ENCODE results near the gene ENOX1.

DNA sequence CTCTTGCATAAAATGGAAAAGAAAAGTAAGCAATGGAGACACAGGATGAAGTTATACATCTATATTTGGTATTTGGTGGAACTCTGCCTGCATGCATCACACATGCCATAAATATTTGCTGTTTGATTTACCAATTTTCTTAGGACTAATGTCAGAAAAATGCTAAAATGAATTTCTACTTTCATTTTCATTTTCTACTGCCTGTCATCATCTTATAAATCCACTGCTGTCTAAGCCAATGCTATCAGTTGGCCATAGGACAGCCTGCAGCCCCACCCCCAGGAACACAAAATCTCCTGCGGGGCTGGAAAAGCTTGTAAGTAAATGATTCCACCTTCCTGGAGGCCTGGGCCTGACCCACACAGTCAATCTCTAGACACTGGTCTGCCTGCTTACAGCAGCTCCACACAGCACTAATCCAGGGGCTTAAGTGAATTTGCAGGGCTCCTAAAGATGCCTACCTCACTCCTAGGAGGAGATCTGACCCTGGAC, 122.0 kb downstream of the ENOX1 start:
- TF ChIP-seq GLIS1 (tag by site-specific recombination; IDR thresholded peaks at IDR 0.05) = peak; percentile 78
- TF ChIP-seq CTCF (tag by site-specific recombination; IDR thresholded peaks at IDR 0.05) = no peak

Measured in HEK293 (cell line).